Kidney (tissue), 14 donors: ENCODE data around the gene RAD51B. TPM values are rescaled to one million over a fixed set of nuclear protein-coding genes. Genes with fewer than 3 reads are reported as not detected.

ENCODE experiments used
- DNase-seq, 5 donors: peaks; one replicate each; pipeline ENCODE4 v3.0.0-alpha.2; 2013 to 2020
- FAIRE-seq: peaks from 2 replicates; lab custom pipeline; 2012; peaks lifted over from hg19 to GRCh38; lab: Jason Lieb, UNC
- H3K27ac ChIP-seq, 2 donors: one replicate each; pipeline ENCODE4 v1.7.0; 2013; ENCODE audit warnings: low read depth in 2 of 2, low read length in 2 of 2, inconsistent platforms in 1 of 2
- H3K27me3 ChIP-seq: one replicate; pipeline ENCODE4 v1.7.1; 2013; ENCODE audit warnings: low read length, inconsistent platforms; ENCODE audit not compliant: control insufficient read depth, insufficient read depth
- H3K36me3 ChIP-seq, 3 donors: one replicate each; pipeline versions ENCODE4 v1.7.0 to v1.7.1; 2013; ENCODE audit warnings: low read length in 3 of 3, control low read depth in 1 of 3, inconsistent platforms in 1 of 3; ENCODE audit not compliant: insufficient read depth in 3 of 3, control insufficient read depth in 2 of 3
- H3K4me1 ChIP-seq, 3 donors: one replicate each; pipeline versions ENCODE4 v1.7.0 to v1.7.1; 2013; ENCODE audit warnings: low read length in 3 of 3, inconsistent platforms in 1 of 3, low read depth in 1 of 3; ENCODE audit not compliant: control insufficient read depth in 2 of 3, insufficient read depth in 2 of 3
- H3K4me3 ChIP-seq, 3 donors: one replicate each; pipeline versions ENCODE4 v1.7.0 to v1.8.1; 2013; ENCODE audit warnings: low read length in 3 of 3, control low read depth in 1 of 3, inconsistent platforms in 1 of 3
- H3K9ac ChIP-seq, 3 donors: one replicate each; pipeline versions ENCODE4 v1.7.0 to v1.7.1; 2013; ENCODE audit warnings: low read length in 3 of 3, control low read depth in 1 of 3, inconsistent platforms in 1 of 3
- H3K9me3 ChIP-seq, 3 donors: one replicate each; pipeline versions ENCODE4 v1.7.0 to v1.7.1; 2013; ENCODE audit warnings: low read length in 3 of 3, control low read depth in 1 of 3, inconsistent platforms in 1 of 3; ENCODE audit not compliant: control insufficient read depth in 2 of 3, insufficient read depth in 1 of 3
- intact Hi-C: fragments of 100-400 bp; cut with DNase I; formaldehyde crosslinking; loops from one replicate; pipeline ENCODE4 v1.11.1; 2022
- polyA plus RNA-seq: library from polyadenylated mRNA; stranded (reverse); fragments of 350-450 nt; fragmentation: Illumina TruSeq; extraction: RNeasy Lipid Tissue Mini Kit (QIAGEN cat#74804); gene quantifications from one replicate; pipeline ENCODE4 v1.2.3, GENCODE V29; 2014; ENCODE audit warnings: low read depth, low replicate concordance; ENCODE audit not compliant: insufficient read depth
- total RNA-seq: library from RNA; stranded (reverse); fragmentation: NEBNext Ultra II Directional; extraction: Animal tissue kit (Norgen Biotek cat#: 25700); gene quantifications from one replicate; pipeline ENCODE4 v1.2.1, GENCODE V29; 2021
- TF ChIP-seq, protein P1 (sequence below): IDR thresholded peaks from 3 replicates; pipeline ENCODE4 v1.5.1; 2012; ENCODE audit warnings: mild to moderate bottlenecking, moderate library complexity, borderline replicate concordance; ENCODE audit not compliant: insufficient read depth; ENCODE audit errors: extremely low read depth
- donor health status: control.
- donor health status: control.
- donor health status: control.
- donor health status: control.
- donor health status: control.
- donor health status: DM: yes; HTN: yes; CAD: no.
- donor health status: Normal renal cell carcinoma (clear cell type).

Gene RAD51B
- total and polyA plus RNA-seq, 2 donors from 2014 or later, result 6.9 to 18.0 TPM

DNA sequence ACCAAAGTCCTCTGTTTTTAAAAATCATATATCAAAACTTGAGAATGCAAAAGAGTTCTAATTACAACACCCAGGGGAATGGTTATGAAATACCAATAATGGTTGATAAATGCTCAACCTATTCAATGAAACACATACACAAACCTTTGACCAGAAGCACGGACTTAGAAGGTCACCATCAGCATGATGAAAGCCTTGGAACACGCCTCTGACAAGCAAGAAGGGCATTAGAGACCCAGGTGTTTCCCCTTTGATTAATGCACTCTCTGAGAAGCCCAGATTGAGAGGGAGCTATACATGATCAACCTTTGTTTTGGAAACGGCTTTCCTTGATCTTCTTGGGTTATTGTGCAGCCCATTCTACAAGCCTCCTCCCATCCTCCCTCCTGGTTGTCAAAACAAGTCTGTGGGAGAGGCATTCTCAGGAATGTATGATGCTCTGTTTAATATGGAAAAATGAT, 904.3 kb downstream of the RAD51B start:
- intact Hi-C loops, result no loop called here
- Histone ChIP-seq H3K4me1 (peaks cover 3 to 14% (median 8%) of the 10 kb centered on the region in 3 donors), H3K9ac (no peak overlapping the region), H3K36me3 (no peaks in the 10 kb centered on the region), H3K27me3 (no peaks in the 10 kb centered on the region), H3K9me3 (no peaks in the 10 kb centered on the region), H3K27ac (no peak overlapping the region), H3K4me3 (no peak overlapping the region)
- FAIRE-seq (no peak), DNase-seq (peak in 2 of 5 donors; percentile 63 to 67)
- TF ChIP-seq, protein P1, sequence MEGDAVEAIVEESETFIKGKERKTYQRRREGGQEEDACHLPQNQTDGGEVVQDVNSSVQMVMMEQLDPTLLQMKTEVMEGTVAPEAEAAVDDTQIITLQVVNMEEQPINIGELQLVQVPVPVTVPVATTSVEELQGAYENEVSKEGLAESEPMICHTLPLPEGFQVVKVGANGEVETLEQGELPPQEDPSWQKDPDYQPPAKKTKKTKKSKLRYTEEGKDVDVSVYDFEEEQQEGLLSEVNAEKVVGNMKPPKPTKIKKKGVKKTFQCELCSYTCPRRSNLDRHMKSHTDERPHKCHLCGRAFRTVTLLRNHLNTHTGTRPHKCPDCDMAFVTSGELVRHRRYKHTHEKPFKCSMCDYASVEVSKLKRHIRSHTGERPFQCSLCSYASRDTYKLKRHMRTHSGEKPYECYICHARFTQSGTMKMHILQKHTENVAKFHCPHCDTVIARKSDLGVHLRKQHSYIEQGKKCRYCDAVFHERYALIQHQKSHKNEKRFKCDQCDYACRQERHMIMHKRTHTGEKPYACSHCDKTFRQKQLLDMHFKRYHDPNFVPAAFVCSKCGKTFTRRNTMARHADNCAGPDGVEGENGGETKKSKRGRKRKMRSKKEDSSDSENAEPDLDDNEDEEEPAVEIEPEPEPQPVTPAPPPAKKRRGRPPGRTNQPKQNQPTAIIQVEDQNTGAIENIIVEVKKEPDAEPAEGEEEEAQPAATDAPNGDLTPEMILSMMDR, result no peak

DNA sequence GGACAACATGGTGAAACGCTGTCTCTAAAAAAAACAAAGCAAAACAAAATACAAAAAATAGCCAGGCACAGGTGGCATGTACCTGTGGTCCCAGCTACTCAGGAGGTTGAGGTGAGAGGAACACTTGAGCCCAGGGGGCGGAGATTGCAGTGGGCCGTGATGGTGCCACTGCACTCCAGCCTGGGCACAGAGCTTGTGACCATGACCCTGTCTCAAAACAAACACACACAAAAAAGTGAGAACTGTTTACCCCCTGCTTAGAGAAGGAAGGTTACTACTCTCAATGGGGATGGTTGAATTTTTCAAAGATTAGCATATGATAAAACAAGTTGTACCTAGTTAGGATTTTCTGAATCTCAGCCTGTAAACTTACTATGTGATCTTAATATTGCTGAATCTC, 905.3 kb downstream of the RAD51B start:
- no peaks in the 10 kb centered on the region for H3K27me3 ChIP-seq
- H3K4me1 ChIP-seq, result peaks cover 3 to 14% (median 8%) of the 10 kb centered on the region in 3 donors
- H3K4me3 ChIP-seq, result no peak overlapping the region
- H3K9ac ChIP-seq, result no peak overlapping the region
- FAIRE-seq (no peak), DNase-seq (no peak)
- TF ChIP-seq, protein P1, result no peak
- no peaks in the 10 kb centered on the region for H3K9me3 ChIP-seq
- H3K27ac ChIP-seq, result no peak overlapping the region
- H3K36me3 ChIP-seq, result no peaks in the 10 kb centered on the region
- intact Hi-C loops, result no loop called here

DNA sequence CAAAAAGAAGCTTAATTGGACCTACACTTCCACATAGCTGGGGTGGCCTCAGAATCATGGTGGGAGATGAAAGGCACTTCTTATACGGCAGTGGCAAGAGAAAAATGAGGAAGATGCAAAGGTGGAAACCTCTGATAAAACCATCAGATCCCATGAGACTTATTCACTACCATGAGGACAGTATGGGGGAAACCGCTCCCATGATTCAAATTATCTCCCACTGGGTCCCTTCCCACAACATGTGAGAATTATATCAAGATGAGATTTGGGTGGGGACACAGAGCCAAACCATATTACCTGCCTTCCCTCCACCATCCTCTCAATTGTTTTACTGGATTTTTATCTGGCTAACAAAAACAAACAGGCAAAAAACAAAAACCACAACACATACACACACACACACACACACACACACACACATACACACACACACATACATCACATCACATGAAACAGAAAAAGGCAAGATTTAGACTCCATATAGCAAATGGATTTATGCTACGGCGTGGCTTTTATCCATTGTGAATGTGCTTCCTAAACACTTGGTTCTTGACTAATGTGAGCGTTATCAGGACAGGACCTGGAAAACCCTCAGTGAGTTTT, 906.6 kb downstream of the RAD51B start:
- no peak overlapping the region for H3K4me3 ChIP-seq
- FAIRE-seq, result no peak
- TF ChIP-seq, protein P1, result no peak
- H3K9me3 ChIP-seq, result no peaks in the 10 kb centered on the region
- H3K27me3 ChIP-seq, result no peaks in the 10 kb centered on the region
- intact Hi-C loops, result no loop called here
- no peaks in the 10 kb centered on the region for H3K36me3 ChIP-seq
- no peak for DNase-seq
- H3K4me1 ChIP-seq, result peaks cover 3 to 14% (median 8%) of the 10 kb centered on the region in 3 donors
- no peak overlapping the region for H3K9ac ChIP-seq
- H3K27ac ChIP-seq, result no peak overlapping the region
